GM19043 (cell line): Measurements from ENCODE around the gene FERMT2.

Experiments used
- ATAC-seq: cut with Tn5 transposase; IDR thresholded peaks from one replicate; pipeline ENCODE4 v1.9.1; 2021; ENCODE audit warnings: low read depth; ENCODE audit not compliant: unreplicated experiment

The FERMT2 gene

GRCh38 chr14:52833891-52834290 is 117.0 kb downstream of the FERMT2 start:
- no peak for ATAC-seq

- ATAC-seq, result no peak
Measured at GRCh38 chr14:52829527-52830185, 121.2 kb downstream of the FERMT2 start.

GRCh38 chr14:52827426-52827825 is 123.4 kb downstream of the FERMT2 start:
- no peak for ATAC-seq

DNA sequence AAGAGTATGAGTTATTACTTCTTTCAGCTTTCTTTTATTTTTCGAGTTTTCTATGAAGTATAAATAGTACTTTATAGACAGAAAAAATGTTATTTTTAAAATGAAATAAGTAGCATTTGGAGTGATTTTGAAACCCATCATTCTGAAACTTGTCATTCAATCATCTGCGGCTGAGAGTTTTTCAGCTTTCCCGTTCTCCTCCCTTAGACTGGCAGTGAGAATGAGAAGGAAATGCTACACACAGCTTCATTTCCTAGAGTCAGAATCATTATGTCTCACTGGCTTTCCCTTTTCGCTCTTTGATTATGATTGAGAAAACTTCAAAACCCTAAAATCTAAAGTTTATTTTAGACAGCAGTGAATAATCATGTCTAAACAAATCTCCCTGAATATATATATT is 125.8 kb downstream of the FERMT2 start:
- ATAC-seq, result no peak

GRCh38 chr14:52824462-52824861 is 126.4 kb downstream of the FERMT2 start:
- ATAC-seq, result no peak

- ATAC-seq, result no peak
Measured at GRCh38 chr14:52821805-52822250, 129.0 kb downstream of the FERMT2 start.

DNA sequence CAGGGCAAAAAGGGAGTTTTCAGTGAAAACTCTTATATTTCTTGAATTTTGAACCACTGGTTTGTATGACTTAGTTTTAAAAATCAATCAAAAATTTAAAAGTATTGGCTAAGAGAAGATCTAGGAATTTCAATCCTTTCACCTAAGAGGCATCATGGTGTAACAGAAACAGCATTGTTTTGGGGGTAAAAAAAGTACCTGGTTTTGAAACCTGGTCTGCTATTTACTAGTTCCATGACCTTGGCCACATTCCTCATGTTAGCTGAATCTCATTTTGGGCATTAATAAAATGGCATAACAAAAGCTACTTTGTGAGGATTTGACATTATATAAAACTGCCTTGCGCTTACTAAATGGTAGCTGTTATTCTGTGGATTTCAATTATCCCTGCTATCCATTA is 142.7 kb downstream of the FERMT2 start:
- ATAC-seq, result no peak
